HG03342 (cell line): Measurements from ENCODE around the gene CAPZA2.
A peak's percentile ranks its signal among the peaks of the same experiment; 100 is the strongest.
"Not testable (repeated sequence)": the region's sequence is repeated elsewhere in the genome, so short reads cannot be mapped to it uniquely, and the experiment has no call there.

Source experiments
- ATAC-seq: cut with Tn5 transposase; IDR thresholded peaks from one replicate; pipeline ENCODE4 v1.9.1; 2021; ENCODE audit warnings: mild to moderate bottlenecking, moderate library complexity; ENCODE audit not compliant: unreplicated experiment

Gene CAPZA2

DNA sequence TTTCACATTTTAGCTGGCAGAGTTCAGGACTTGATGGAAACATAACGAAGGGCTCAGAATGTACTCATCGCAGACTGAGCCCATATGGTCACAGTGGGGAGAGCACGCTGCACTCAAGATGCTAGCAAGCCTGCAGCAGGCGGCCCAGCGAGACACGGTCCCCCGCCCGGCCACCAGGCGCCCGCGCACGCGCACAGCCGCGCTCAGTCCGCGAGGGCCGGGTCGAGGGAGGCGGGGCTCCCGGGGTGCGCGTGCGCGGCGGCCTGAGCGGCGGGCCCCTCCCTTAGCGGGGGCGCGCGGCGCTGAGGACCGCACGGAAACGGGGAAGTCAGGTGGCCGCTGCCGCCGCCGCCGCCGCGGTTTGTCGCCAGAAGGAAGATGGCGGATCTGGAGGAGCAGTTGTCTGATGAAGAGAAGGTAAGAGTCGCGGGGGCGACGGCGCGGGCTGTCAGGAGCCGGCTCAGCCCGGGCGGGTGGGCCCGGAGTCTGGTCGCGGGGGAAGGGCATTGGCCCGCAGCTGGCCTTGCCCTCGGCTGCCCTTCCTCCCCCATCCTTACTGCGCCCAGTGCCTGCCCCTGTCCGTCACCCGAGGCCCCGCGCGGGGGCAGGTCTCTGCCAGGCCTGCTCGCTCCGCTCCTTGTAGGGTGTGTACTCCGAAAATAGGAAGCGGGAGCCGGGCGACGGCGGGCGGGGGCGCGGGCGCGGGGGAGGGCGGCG, at the start of gene CAPZA2:
CAPZA2 (plus strand) TSS at position 354 of the 717 bp plus-strand sequence; CDS start at position 379, 25 bp downstream.
- ATAC-seq, result peak; percentile 92

DNA sequence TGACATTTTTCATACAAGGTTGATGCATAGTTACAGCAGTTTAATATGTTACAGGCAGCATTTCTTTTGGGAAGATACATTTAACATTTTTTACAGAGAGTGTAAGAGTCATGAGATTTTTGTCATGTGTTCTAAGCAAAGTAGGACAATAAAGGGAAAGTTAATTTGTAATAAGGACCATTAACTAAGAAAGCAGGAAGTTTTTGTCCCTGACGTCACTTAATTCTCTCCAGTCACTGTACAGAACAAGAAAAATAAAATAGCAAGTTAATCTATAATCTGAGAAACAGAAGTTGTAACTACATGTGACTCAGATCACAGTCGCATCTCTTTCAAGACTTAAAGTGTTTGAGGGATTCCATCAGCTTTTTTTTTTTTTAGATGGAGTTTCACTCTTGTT, 49.5 kb upstream of the CAPZA2 start:
- no peak for ATAC-seq

DNA sequence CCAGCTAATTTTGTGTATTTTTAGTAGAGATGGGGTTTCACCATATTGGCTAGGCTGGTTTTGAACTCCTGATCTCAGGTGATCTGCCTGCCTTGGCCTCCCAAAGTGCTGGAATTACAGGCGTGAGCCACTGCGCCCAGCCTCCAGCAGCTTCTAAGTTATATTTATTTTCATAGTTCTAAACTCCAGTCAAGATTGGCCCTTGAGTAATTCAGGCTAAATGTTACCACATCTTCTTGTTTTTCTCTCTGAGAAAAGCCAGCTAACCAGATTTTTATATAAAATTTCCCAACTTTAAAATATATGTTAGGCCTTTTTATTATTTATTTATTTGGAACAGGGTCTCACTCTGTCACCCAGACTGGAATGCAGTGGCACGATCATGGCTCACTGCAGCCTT, 49.0 kb upstream of the CAPZA2 start:
- not testable (repeated sequence) for ATAC-seq

DNA sequence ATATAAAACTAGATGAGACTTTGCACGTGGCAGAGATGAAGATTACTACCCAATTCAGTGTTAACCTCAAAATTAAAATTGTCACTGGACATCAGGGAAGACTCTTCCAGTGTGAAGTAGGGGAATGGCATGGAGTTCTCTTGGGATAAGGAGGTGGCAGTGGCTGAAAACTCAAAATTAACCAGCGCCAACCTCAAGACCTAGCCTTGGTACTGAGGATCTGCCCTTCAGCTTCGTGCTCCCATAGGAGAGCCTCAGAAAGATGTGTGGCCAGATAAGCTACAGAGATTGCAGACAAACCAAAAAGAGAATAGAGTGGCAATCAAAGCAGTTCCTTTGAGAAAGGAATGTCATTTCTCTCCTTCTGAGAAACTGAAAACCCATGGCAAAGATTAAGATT, 47.3 kb upstream of the CAPZA2 start:
- ATAC-seq, result no peak

DNA sequence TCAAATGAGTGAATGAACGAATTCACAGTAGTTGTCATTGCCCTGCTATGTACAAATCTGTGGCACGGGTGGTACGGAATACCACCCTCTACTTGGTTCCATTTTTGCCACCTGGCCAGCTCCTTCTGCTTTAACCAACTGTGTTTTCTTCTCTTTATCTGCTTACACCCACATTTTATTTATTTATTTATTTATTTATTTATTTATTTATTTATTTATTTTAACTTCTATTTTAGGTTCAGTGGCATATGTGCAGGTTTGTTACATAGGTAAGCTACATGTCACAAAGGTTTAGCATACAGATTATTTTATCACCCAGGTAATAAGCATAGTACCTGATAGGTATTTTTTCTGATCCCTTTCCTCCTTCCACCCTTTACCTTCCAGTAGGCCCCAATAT, 42.2 kb upstream of the CAPZA2 start:
- no peak for ATAC-seq

DNA sequence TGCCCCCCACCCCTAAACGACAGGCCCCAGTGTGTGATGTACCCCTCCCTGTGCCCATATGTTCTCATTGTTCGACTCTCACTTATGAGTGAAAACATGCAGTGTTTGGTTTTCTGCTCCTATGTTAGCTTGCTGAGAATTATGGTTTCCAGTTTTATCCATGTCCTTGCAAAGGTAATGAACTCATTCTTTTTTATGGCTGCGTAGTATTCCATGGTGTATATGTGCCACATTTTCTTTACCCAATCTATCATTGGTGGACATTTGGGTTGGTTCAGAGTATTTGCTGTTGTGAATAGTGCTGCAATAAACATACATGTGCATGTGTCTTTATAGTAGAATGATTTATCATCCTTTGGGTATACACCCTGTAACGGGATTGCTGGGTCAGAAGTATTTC, 40.7 kb upstream of the CAPZA2 start:
- not testable (repeated sequence) for ATAC-seq

DNA sequence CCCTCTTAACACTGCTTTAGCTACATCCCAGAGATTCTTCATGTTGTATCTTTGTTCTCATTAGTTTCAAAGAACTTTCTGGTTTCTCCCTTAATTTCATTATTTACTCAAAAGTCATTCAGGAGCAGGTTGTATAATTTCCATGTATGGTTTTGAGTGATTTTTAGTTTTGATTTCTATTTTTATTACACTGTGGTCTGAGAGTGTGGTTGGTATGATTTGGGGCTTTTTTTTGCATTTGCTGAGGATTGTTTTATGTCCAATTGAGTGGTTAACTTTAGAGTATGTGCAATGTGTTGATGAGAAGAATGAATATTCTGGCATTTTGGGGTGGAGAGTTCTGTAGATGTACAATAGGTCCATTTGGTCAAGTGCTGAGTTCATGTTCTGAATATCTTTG, 37.9 kb upstream of the CAPZA2 start:
- no peak for ATAC-seq

DNA sequence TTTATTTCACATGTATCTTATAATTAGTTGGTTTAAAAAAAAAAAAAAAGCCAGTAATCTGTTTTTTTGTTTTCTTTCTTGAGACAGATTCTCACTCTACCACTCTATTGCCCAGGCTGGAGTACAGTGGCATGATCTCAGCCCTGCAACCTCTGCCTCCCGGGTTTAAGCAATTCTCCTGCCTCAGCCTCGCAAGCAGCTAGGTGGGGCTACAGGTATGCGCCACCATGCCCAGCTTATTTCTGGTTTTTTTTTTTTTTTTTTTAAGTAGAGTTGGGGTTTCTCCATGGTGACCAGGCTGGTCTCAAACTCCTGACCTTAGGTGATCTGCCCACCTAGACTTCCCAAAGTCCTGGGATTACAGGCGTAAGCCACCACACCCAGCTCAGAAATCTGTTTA, 34.1 kb upstream of the CAPZA2 start:
- ATAC-seq, result no peak

DNA sequence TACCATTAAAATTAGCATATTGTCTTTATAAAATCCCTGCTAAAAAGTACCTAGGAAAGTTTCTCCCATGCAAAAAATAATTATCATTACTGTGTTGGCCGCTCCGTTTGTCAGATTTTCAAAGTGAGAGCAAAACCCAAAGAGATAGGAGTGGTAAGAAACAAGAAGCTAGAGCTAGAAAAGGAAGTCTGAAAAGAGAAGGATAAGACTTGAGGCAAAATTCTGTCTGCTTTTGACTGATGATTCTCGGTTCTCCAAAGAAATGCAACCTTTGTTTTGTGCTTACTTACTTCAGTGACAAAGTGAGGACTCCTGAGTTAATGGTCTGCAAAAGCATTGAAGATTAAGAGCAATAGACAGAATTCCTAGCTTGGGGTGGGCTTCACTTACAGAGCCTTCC, 33.3 kb upstream of the CAPZA2 start:
- no peak for ATAC-seq

DNA sequence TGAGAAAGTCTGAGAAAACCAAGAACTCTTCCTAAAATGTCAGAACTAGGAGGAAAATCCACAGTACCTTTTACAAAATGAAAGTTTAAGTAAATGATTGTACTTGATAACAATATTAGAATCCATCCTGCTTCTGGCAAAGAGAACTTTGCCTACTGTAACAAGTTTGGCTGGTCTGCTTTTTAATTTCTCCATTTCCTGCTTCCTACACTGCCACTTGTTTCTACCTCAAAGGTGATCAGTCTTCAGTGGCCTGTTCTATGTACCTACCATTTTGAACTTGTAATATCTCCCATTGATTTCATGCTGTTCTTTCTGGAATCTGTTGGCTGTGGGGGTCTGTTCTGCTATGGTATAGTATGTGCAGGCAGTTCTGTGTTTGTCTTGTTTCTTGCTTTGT, 32.9 kb upstream of the CAPZA2 start:
- no peak for ATAC-seq

DNA sequence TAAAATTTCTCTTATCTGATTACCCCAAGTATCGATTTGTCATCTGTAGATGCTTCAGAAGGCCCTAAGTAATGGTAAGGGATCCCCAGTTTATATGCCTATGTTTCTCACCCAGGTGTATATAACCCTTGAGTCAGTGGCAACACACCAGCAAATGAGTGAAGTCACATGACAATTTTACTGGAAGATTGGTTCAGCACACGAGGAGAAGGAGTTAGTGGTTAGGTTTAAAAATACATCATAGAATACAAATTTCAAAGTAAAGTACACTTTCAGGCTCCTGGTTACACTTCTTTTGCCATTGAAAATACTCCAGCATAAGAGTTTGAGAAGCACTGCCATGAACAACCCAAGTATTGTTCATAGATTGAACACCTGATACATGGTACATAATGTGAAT, 29.7 kb upstream of the CAPZA2 start:
- no peak for ATAC-seq

DNA sequence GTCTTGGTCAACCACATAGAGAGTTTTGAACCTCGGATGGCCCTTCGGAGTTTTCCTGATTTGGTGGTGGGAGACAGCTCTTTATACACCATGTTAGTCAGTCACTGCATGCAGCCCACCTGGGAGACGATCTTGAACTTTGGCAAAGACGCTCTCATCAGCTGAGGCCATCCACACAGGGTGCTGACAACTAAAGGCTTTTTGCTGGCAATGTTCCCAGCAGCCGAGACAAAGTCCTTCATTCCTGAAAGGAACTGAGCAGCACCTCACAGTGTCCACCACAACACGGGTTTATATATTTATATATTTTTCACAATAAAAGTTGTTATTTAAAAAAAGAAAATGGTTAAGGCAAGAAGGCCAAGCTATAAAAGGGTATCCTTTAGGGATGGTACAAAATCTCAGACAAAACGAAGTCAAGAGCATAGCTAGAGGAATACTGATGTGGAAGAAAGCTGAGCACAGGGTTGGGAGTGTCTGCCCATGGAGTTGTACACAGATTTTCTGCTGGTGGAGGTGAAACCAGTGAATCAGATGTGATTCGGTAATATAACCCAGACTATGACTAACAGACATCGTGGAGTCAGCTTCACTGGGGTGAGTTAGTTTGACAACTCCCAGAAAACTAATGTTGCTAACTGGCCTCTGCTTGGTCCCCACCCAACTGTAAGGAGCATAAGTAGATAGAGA, 27.4 kb upstream of the CAPZA2 start:
- no peak for ATAC-seq

DNA sequence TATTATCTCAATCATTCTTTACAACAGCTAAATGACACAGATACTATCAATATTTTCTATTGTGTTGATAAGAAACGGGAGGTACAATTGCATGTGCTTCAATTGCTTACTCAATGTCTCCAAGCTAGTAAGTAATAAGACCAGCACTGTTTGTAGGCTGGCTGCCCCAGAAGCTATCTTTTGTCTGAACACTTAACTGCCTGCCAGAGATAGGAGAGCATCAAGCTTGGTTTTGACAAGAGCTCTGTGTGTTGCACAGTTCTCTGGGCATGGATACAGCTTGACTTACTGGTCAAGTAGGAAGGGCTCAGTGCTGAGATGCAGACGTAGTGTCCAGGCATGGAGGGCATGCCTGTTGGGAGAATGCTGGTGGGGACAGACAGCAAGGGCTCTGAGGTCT, 26.3 kb upstream of the CAPZA2 start:
- no peak for ATAC-seq

DNA sequence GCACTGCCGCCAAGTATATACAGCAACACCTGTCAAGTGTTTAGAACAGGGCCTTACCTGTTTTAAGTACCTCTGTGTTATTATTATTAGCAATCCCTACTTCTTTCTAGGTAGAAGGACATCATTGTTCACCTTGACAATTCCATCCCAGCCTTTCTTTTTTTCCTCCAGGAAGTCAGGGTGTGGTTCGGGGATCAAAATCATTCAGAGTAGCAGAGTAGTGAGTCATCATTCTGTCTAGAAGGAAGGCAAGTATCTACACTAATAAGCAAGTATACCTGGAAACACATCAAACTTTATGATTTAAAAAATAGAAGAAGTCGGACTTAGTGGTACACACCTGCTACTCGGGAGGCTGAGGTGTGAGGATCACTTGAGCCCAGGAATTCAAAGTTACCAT, 25.5 kb upstream of the CAPZA2 start:
- no peak for ATAC-seq

DNA sequence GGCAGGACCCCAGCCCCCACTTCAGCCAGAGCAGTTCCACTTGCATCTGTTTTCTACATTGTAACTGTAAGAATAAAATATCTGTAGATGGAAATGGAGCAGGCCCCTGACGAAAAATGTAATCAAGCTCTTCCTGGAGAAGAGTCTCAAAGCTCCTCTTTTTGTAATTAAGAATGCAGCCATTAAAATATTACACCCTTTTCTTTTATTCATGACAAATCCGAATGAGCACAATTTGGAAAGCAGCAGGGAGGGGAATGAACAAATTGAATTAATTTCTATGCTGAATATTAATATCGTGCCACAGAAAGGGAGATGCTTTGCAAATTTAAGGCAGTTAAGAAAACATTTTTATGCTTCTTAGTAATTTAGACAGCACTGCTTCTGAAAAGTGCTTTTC, 24.8 kb upstream of the CAPZA2 start:
- no peak for ATAC-seq

DNA sequence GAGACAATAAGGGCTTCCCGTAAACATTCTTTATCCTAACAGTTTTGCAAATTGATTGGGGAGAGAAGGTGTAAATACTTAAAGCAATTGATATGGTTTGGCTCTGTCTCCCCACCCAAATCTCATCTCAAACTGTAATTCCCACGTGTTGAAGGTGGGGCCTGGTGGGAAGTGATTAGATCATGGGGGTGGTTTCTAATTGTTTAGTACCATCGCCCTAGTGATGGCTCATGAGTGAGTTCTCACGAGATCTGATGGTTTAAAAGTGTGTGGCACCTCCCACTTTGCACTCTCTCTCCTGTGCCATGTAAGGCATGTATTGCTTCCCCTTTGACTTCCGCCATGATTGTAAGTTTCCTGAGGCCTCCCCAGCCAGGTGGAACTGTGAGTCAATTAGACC, 22.1 kb upstream of the CAPZA2 start:
- ATAC-seq, result no peak

DNA sequence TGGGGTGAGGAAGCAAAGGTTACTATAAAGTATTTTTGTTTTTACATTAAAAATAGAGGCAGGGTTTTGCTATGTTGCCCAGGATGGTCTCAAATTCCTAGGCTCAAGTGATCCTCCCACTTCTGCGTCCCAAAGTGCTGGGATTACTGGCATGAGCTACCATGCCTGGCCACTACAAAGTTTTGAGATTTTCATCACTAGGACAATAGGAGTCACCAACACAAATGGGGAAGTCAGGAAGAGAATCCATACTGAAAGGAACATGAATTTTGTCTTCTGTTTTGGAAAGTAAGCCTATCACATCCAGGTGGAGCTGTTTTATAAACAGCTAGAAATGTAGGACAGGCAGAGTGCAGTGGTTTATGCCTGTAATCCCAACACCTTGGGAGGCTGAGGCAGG, 20.0 kb upstream of the CAPZA2 start:
- no peak for ATAC-seq

DNA sequence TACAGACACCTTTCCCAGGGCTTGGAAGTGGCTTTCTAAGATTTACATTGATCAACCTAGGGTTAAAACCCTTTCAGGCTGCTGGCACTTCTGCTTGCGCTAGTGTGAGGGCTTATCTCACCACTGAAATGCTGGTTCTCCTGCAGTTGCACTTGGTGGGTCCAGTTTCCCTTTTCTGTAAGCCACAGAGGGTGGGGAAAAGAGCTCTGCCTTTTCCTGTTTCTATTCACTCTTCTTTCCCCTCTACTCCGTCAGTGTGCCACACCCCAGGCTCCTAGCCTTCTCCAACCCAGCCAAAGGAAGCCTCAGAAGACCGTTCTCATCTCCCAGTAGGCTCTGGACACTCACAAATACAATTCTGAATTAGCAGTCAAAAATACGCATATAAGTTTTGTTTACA, 19.0 kb upstream of the CAPZA2 start:
- no peak for ATAC-seq

DNA sequence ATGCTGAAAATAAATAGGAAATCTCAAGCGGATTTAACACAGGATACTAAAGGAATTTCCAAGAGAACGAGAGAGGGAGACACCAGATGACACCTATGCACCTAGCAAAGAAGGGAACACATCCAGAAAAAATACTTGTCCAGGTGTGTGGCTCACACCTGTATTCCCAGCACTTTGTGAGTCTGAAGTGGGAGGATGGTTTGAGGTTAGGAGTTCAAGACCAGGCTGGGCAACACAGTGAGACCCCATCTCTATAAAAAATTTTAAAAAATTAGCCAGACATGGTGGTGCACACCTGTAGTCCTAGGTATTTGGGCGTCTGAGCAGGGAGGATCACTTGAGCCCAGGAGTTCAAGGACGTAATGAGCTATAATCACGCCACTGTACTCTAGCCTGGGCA, 11.2 kb upstream of the CAPZA2 start:
- no peak for ATAC-seq

DNA sequence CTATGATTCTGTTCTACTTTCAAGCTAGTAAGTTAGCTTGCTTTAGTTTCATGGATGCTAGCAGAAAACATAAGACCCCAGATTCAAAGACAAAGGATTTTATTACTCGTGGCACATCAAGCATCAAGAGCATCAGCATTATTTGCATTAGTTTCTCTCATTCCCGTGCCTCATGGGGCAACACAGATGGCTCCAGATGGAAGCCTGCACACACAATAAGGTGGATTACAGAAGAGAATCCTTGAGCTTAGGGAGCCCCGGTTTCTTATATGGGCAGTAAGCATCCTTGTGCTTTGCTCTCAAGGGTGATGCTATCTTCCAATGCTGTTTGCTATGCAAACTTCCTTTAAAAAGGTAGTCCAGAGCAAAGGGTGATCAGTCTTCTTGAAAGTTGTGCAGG, 10.7 kb upstream of the CAPZA2 start:
- no peak for ATAC-seq

DNA sequence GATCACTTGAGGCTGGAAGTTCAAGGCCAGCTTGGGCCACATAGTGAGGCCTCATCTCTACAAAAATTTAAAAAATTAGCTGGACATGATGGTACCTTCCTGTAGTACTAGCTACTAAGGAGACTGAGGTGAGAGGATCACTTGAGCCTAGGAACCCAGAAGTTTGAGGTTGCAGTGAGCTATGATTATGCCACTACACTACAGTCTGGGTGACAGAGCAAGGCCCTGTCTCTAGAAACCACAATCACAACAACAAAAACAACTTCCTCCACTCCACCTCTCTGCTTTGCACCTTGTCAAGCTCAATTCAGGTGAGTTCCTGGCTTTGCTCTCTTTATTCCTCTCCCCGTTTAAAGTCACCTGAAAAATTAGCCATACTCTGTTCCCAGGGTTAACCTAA, 8.3 kb upstream of the CAPZA2 start:
- ATAC-seq, result no peak

DNA sequence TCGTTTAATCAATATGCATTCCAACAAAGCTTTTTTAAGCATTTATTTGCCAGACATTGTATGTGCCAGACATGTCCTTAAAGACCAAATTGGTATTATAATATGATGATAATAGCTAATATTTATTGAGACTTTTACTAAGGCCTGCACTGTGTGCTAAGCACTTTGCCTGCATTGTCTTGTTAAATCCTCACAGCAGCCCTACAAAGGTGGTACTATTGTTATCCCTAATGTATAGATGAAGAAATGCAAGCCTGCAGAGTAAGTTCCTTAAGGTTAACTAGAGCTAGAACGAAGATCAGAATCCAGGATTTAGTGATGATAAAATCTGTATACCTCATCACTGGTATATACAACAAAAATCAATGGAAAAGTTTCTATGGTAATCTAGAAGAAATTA, 5.3 kb upstream of the CAPZA2 start:
- no peak for ATAC-seq

DNA sequence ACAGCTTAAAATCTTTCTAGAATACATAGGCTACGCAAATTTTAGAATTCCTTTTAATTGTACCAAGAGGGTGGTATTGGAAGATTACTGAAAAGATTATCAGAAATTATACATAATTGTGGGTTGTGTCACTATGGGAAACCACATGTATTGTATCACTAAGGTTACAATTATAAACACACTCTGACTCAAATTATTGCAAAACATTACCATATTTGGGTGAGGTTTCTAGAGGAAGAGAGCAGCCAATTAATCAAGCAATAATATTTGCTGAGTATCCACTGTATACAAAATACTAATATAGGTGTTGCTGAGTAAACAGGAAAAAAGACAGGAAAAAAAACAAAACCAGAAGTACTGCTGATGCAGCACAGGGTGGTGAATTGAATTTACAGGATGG, 3.1 kb upstream of the CAPZA2 start:
- no peak for ATAC-seq
